GM12873 (cell line): ENCODE results near the gene SCEL.

ENCODE experiments used
- CTCF ChIP-seq: IDR thresholded peaks from 2 replicates; pipeline ENCODE4 v1.5.1; 2012; ENCODE audit warnings: low read depth, mild to moderate bottlenecking, moderate library complexity, low read length, control low read depth; ENCODE audit not compliant: insufficient read depth; ENCODE audit errors: missing control alignments

The SCEL gene

GRCh38 chr13:77584106-77584505 lies 48.6 kb downstream of the SCEL start:
- TF ChIP-seq CTCF: no peak

- TF ChIP-seq CTCF: no peak
These were observed 59.8 kb downstream of the SCEL start for GRCh38 chr13:77595166-77595810.

GRCh38 chr13:77596777-77597176 lies 61.3 kb downstream of the SCEL start:
- TF ChIP-seq CTCF: no peak

- no peak for TF ChIP-seq CTCF
These were observed 63.8 kb downstream of the SCEL start for GRCh38 chr13:77599351-77599750.

GRCh38 chr13:77600701-77601100 lies 65.2 kb downstream of the SCEL start:
- TF ChIP-seq CTCF: no peak

GRCh38 chr13:77611068-77611467 lies 75.6 kb downstream of the SCEL start:
- no peak for TF ChIP-seq CTCF

GRCh38 chr13:77616027-77616426 lies 80.5 kb downstream of the SCEL start:
- no peak for TF ChIP-seq CTCF
